ENCODE data around the gene EEIG1. TPM values are rescaled to one million over a fixed set of nuclear protein-coding genes. Genes with fewer than 3 reads are reported as not detected.

The EEIG1 gene
- total and polyA plus RNA-seq, 2 of the 4 experiments (the other 2 are of a cell fraction) = 1.1 to 23.2 TPM

GRCh38 chr9:128005923-128006322, 25.1 kb upstream of the EEIG1 start:
- dilution Hi-C loops (cut with HindIII; ENCODE audit: low sequenced_read_pairs, unreplicated experiment) = no loop called here
- CTCF ChIA-PET = no interaction called here

More at GRCh38 chr9:128005923-128006322, 25.1 kb upstream of the EEIG1 start:
- Histone ChIP-seq H4K20me1 (ENCODE audit: insufficient read depth, low read length) (no peaks in the 10 kb centered on the region), H3K9me3 (ENCODE audit: control insufficient read depth, insufficient read depth, low read length) (peaks cover 5% of the 10 kb centered on the region; the same call in 1 of the 2 replicates), H3K56ac (ENCODE audit: extremely low read depth, insufficient read depth, low read length) (no peak overlapping the region), H2AFZ (replicated peaks; ENCODE audit: low read length, poor library complexity) (peak overlapping the region; percentile 50), H3K36me3 (ENCODE audit: control insufficient read depth, insufficient read depth, low read length) (no peaks in the 10 kb centered on the region), H4K5ac (ENCODE audit: low read depth, low read length) (no peak overlapping the region), H3K4me2 (ENCODE audit: low read depth, low read length) (no peak overlapping the region), H2BK5ac (ENCODE audit: low read depth, low read length, poor library complexity, severe bottlenecking) (no peak overlapping the region), H2BK120ac (ENCODE audit: low read depth, low read length) (no peak overlapping the region), H3K4me3 (ENCODE audit: insufficient read depth, low read depth, low read length) (no peak overlapping the region), H3K27ac (ENCODE audit: insufficient read depth, low read length) (no peak overlapping the region), H2AK5ac (ENCODE audit: low read depth, low read length) (no peak overlapping the region), H3K27me3 (ENCODE audit: control insufficient read depth, insufficient read depth, low read length) (no peaks in the 10 kb centered on the region), H3K4me1 (ENCODE audit: control insufficient read depth, insufficient read depth, low read length) (peaks cover 9% of the 10 kb centered on the region), H3K23ac (ENCODE audit: low read depth, low read length) (no peak overlapping the region), H2BK20ac (ENCODE audit: low read depth, low read length) (no peak overlapping the region), H3K9me1 (ENCODE audit: insufficient read depth, low read length) (peaks cover 7% of the 10 kb centered on the region), H2AK9ac (replicated peaks; ENCODE audit: low read depth, low read length, poor library complexity) (peak overlapping the region; percentile 12), H3K4ac (ENCODE audit: low read depth, low read length) (no peak overlapping the region), H3K9ac (ENCODE audit: low read depth, low read length) (no peak overlapping the region), H3K79me1 (ENCODE audit: low read depth in 1 of 2, low read length in 2 of 2) (no peaks in the 10 kb centered on the region), H2BK15ac (ENCODE audit: low read depth, low read length) (no peak overlapping the region), H4K8ac (ENCODE audit: low read depth in 2 of 2, low read length in 2 of 2) (no peak overlapping the region), H3K14ac (replicated peaks; ENCODE audit: low read depth, low read length) (no peak overlapping the region), H3K18ac (ENCODE audit: low read depth, low read length) (no peak overlapping the region), H4K91ac (ENCODE audit: insufficient read depth, low read depth, low read length) (no peak overlapping the region)
- TF ChIP-seq MXI1 (IDR thresholded peaks at IDR 0.05; ENCODE audit: borderline replicate concordance, low read depth, low read length) = no peak
- TF ChIP-seq RFX5 (IDR thresholded peaks at IDR 0.05; ENCODE audit: low read depth, low read length) = no peak
- TF ChIP-seq BHLHE40 (IDR thresholded peaks at IDR 0.05; ENCODE audit: low read depth, low read length) = no peak
- TF ChIP-seq FOS (IDR thresholded peaks at IDR 0.05; ENCODE audit: low read depth, low read length) = no peak
- no peak for TF ChIP-seq CTCF (conservative IDR thresholded peaks at IDR 0.05; ENCODE audit: low read depth, low read length)
- no peak for TF ChIP-seq USF2 (IDR thresholded peaks at IDR 0.05; ENCODE audit: low read depth, low read length)
- no peak for TF ChIP-seq MAFK (IDR thresholded peaks at IDR 0.05; ENCODE audit: low read depth, low read length)
- TF ChIP-seq RCOR1 (IDR thresholded peaks at IDR 0.05; ENCODE audit: insufficient replicate concordance, low read length) = no peak
- POLR2A ChIA-PET (ENCODE audit: unreplicated experiment) = no interaction called here
- ATAC-seq (ENCODE audit: low read depth) (no peak), DNase-seq (no peak)
- 60% methylated on average over 2 of the region's 12 CpGs; no CpG with 5 or more reads in 1 of the 2 experiments for WGBS, 2 experiments (ENCODE audit: extremely low coverage in 2 of 2, insufficient read length in 1 of 2)
- intact Hi-C loops (cut with micrococcal nuclease) = no loop called here
- in situ Hi-C loops (cut with MboI; ENCODE audit: low sequenced_read_pairs) = no loop called here
- BruUV-seq (replicated peaks) = no TSS peak
